ENCODE results near the gene SMAD7. TPM values are rescaled to one million over a fixed set of nuclear protein-coding genes. Genes with fewer than 3 reads are reported as not detected.

SMAD7 gene
- total RNA-seq, 1 donor from 2014 or later = 6.9 TPM

DNA sequence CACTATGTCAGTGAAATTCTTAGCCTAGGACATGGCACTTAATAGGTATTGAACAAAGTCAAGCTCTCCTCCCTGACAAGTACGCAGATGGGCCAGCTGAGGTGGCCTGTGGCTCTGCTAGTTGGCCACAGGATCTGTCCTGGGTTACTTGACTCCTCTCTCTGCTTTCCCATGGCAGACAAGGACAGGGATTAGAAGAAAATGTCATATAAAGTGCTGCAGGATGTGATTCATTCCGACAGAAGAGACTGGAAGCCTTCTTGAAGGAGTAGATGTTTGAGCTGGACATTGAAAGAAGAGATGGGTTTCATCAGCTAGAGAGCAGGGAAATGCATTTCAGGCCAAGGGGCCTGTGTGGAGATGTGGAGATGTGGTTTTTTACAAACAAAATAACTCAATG is 46.7 kb downstream of the SMAD7 start:
- ATAC-seq (ENCODE audit: low read depth) (no peak), DNase-seq (no peak)
- no peaks in the 10 kb centered on the region for H3K36me3 Mint-ChIP-seq (ENCODE audit: low read depth)
- TF ChIP-seq, protein P1, sequence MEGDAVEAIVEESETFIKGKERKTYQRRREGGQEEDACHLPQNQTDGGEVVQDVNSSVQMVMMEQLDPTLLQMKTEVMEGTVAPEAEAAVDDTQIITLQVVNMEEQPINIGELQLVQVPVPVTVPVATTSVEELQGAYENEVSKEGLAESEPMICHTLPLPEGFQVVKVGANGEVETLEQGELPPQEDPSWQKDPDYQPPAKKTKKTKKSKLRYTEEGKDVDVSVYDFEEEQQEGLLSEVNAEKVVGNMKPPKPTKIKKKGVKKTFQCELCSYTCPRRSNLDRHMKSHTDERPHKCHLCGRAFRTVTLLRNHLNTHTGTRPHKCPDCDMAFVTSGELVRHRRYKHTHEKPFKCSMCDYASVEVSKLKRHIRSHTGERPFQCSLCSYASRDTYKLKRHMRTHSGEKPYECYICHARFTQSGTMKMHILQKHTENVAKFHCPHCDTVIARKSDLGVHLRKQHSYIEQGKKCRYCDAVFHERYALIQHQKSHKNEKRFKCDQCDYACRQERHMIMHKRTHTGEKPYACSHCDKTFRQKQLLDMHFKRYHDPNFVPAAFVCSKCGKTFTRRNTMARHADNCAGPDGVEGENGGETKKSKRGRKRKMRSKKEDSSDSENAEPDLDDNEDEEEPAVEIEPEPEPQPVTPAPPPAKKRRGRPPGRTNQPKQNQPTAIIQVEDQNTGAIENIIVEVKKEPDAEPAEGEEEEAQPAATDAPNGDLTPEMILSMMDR (IDR thresholded peaks at IDR 0.05) = no peak
- ChIA-PET POLR2A (no interaction called here), CTCF (no interaction called here)
- no peak overlapping the region for H3K27ac Mint-ChIP-seq
- H3K4me3 Mint-ChIP-seq = no peak overlapping the region
- intact Hi-C loops (cut with micrococcal nuclease) = no loop called here
- H3K27me3 Mint-ChIP-seq = no peaks in the 10 kb centered on the region
- H3K9me3 Mint-ChIP-seq = peaks cover 3% of the 10 kb centered on the region
- H3K4me1 Mint-ChIP-seq = peaks cover 4% of the 10 kb centered on the region

DNA sequence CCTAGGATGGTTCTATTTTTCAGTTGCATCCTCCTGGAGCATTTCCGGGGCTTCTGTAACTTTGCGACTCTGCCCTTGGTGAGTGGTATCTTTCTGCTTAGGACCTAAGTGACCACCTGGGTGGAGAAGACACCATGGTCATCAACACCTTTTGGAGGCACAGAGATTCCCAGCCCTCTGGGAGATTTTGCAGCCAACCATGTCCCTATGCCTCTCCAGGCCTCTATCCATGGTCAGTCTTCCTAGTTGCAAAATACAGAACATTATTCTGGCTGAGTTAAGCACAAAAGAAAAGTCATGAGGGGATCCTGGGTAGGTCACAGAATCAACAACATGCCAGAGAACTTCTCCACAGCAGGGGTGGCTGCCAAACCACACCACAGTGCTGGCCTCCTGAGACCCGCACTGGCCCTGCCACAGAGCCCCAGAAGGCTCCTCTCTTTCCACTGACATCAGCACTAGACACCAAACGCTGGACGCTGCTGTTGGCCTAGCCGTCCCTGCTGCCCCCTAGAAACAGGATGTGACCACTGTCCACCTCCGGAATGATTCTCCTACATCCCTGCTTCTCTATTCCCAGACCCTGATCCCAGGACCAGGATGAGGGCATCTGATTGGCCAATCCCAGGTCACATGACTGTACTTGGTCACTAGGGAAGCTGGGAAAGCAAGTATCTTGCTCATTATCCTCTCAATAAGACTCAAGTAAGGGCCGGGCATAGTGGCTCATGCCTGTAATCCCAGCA is 47.7 kb downstream of the SMAD7 start:
- no peaks in the 10 kb centered on the region for H3K27me3 Mint-ChIP-seq
- H3K36me3 Mint-ChIP-seq (ENCODE audit: low read depth) = no peaks in the 10 kb centered on the region
- TF ChIP-seq, protein P1 (IDR thresholded peaks at IDR 0.05) = no peak
- intact Hi-C loops (cut with micrococcal nuclease) = no loop called here
- ChIA-PET POLR2A (no interaction called here), CTCF (no interaction called here)
- peaks cover 3% of the 10 kb centered on the region for H3K9me3 Mint-ChIP-seq
- peak; percentile 5 for DNase-seq
- no peak overlapping the region for H3K27ac Mint-ChIP-seq
- H3K4me1 Mint-ChIP-seq = peaks cover 4% of the 10 kb centered on the region
- ATAC-seq (ENCODE audit: low read depth) = no peak
- H3K4me3 Mint-ChIP-seq = no peak overlapping the region

DNA sequence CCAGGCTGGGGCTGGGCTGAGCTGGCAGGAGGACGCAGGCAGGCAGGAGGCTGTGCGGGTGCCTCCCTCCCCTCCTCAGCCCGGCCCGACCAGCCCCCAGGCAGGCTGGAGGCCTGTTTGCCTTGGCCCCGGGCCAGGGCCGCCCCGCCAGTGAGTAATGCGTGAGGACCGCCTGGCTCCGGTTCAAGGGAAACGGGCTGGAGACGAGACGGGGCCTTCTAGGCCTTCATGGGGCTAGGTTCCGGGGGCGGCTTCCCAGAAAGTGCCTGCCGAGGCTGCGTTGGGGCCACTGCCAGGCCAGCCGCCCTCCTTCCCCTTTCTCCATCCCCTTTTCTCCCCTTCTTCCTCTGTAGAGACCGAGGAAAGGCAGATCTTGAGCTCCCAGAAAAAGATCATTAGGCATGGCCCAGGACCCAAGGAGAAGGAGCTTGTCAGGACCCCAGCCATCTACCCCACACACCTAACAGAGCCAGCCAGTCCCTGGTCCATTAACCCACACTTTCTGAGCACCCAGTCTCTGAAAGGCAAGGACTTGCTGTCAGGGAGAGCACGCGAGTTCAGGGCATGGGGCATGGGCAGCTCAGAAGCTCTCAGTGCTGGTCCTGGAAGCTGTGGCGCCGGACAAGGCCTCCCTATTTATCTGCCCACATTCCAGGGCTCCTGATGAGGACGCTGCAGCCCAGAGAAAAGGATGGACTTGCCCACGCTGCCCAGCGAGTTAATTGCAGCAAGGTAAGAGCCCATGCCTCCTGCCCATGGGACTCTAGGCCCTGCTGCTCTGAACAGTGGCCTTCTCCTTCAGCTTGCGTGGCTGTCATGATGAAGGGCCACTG is 48.5 kb downstream of the SMAD7 start:
- Mint-ChIP-seq H3K9me3 (peaks cover 3% of the 10 kb centered on the region), H3K27me3 (no peaks in the 10 kb centered on the region), H3K27ac (no peak overlapping the region), H3K4me1 (peaks cover 5% of the 10 kb centered on the region), H3K4me3 (no peak overlapping the region), H3K36me3 (ENCODE audit: low read depth) (no peaks in the 10 kb centered on the region)
- ChIA-PET POLR2A (no interaction called here), CTCF (no interaction called here)
- TF ChIP-seq, protein P1 (IDR thresholded peaks at IDR 0.05) = no peak
- intact Hi-C loops (cut with micrococcal nuclease) = no loop called here
- DNase-seq = peak; percentile 9
- ATAC-seq (ENCODE audit: low read depth) = no peak

DNA sequence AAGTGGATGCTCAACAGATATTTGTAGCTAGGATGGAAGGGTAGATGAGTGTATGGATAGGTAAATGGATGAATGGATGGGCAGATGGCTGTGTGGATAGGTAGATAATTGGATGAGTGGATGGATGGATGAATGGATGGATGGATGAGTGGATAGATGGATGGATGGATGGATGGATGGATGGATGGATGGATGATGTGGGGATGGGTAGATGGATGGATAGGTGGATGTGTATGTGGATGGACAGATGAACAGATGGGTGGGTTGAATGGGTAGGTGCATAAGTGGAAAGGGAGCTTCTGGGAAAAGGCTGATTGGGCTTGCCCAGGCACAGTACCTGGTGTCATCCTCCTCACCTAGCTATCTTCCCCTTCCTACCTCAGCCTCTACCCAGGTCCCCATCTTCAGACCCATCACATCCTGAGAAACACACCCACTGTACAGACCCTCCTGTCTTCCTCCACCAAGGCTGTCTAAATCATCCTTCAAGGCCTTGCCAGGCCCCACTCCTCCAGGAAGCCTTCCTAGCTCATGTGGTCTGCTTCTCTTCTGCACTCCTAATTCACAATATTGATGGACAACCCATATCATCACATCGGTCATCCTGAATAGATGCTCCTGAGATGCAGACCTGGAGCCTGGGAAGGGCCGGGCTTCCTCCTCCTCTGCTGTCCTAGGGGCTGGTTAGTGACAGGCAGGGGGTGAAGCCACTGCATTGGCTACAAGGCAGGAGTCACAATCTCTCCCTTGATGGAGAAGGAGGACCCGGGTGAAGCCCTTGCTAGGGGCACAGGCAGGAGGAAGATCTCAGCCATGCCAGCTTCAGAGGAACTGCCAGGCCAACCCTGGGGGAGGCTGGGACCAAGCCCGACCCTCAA is 49.4 kb downstream of the SMAD7 start:
- POLR2A ChIA-PET = no interaction called here
- H3K36me3 Mint-ChIP-seq (ENCODE audit: low read depth) = no peaks in the 10 kb centered on the region

More for the DNA sequence above, 49.4 kb downstream of the SMAD7 start:
- peaks cover 14% of the 10 kb centered on the region for H3K4me1 Mint-ChIP-seq
- peak; percentile 5 for DNase-seq
- intact Hi-C loops (cut with micrococcal nuclease) = no loop called here
- CTCF ChIA-PET = no interaction called here
- H3K27me3 Mint-ChIP-seq = no peaks in the 10 kb centered on the region
- H3K27ac Mint-ChIP-seq = no peak overlapping the region
- TF ChIP-seq, protein P1 (IDR thresholded peaks at IDR 0.05) = no peak
- ATAC-seq (ENCODE audit: low read depth) = no peak
- H3K9me3 Mint-ChIP-seq = peaks cover 3% of the 10 kb centered on the region
- H3K4me3 Mint-ChIP-seq = no peak overlapping the region
